CD4-positive, alpha-beta T cell treated with Interleukin-12 subunit alpha and Interleukin-12 subunit beta, for 1 hour (primary cell): ENCODE measurements around the gene CCNT2.
A peak's percentile ranks its signal among the peaks of the same experiment; 100 is the strongest.
"Not testable (repeated sequence)": the region's sequence is repeated elsewhere in the genome, so short reads cannot be mapped to it uniquely, and the experiment has no call there.

Experiments used
- DNase-seq: peaks from one replicate; pipeline ENCODE4 v3.0.0-alpha.2; 2020

The CCNT2 gene

GRCh38 chr2:134919341-134920210 is 954 bp downstream of the CCNT2 start:
- peak; percentile 47 for DNase-seq

GRCh38 chr2:134924912-134925311 is 6.3 kb downstream of the CCNT2 start:
- no peak for DNase-seq

GRCh38 chr2:134926231-134926931 is 7.8 kb downstream of the CCNT2 start:
- DNase-seq: no peak

- no peak for DNase-seq
Observed at GRCh38 chr2:134927195-134927594, 8.6 kb downstream of the CCNT2 start.

GRCh38 chr2:134932864-134933526 is 14.4 kb downstream of the CCNT2 start:
- DNase-seq: no peak

- DNase-seq: no peak
Observed at GRCh38 chr2:134933732-134934131, 15.1 kb downstream of the CCNT2 start.

- no peak for DNase-seq
Observed at GRCh38 chr2:134934150-134934549, 15.5 kb downstream of the CCNT2 start.

GRCh38 chr2:134934641-134935040 is 16.0 kb downstream of the CCNT2 start:
- no peak for DNase-seq

- DNase-seq: no peak
Observed at GRCh38 chr2:134936691-134937090, 18.1 kb downstream of the CCNT2 start.

GRCh38 chr2:134943540-134943939 is 24.9 kb downstream of the CCNT2 start:
- DNase-seq: no peak

GRCh38 chr2:134944975-134945374 is 26.4 kb downstream of the CCNT2 start:
- DNase-seq: no peak

GRCh38 chr2:134946073-134946472 is 27.5 kb downstream of the CCNT2 start:
- no peak for DNase-seq

- DNase-seq: no peak
Observed at GRCh38 chr2:134949981-134950708, 31.5 kb downstream of the CCNT2 start.

GRCh38 chr2:134950886-134951285 is 32.3 kb downstream of the CCNT2 start:
- no peak for DNase-seq

GRCh38 chr2:134952608-134953007 is 34.0 kb downstream of the CCNT2 start:
- no peak for DNase-seq

GRCh38 chr2:134954065-134954464 is 35.4 kb downstream of the CCNT2 start:
- no peak for DNase-seq

GRCh38 chr2:134955744-134956143 is 37.1 kb downstream of the CCNT2 start:
- DNase-seq: no peak

- no peak for DNase-seq
Observed at GRCh38 chr2:134957477-134957876, 38.9 kb downstream of the CCNT2 start.

GRCh38 chr2:134967166-134967565 is 48.5 kb downstream of the CCNT2 start:
- DNase-seq: not testable (repeated sequence)

- DNase-seq: no peak
Observed at GRCh38 chr2:134973241-134974138, 54.9 kb downstream of the CCNT2 start.

GRCh38 chr2:134975281-134976009 is 56.8 kb downstream of the CCNT2 start:
- DNase-seq: no peak
